Adrenal gland (tissue), 5 donors: Measurements from ENCODE around the gene MSANTD1.

ENCODE experiments used
- POLR2A ChIP-seq, 2 donors: fragments of 450-650 bp; IDR thresholded peaks; one replicate each; pipeline ENCODE4 v1.6.1; 2017; ENCODE audit warnings: antibody characterized with exemption in 2 of 2, mild to moderate bottlenecking in 2 of 2, moderate library complexity in 1 of 2
- TF ChIP-seq, protein P1 (sequence below), 6 experiments: fragments of 450-650 bp in 4 of 6; fragments of 200-600 bp in 2 of 6; sonication (generic) in 1 of 6; IDR thresholded peaks; 1 replicate in 5 of 6; 2 replicates in 1 of 6; pipeline versions ENCODE4 v1.5.1 to v1.8.0; 2016 to 2021; ENCODE audit warnings: antibody characterized with exemption in 6 of 6, mild to moderate bottlenecking in 2 of 6, moderate library complexity in 1 of 6
- donor health status: DM: no; HTN: no; CAD: no.

DNA sequence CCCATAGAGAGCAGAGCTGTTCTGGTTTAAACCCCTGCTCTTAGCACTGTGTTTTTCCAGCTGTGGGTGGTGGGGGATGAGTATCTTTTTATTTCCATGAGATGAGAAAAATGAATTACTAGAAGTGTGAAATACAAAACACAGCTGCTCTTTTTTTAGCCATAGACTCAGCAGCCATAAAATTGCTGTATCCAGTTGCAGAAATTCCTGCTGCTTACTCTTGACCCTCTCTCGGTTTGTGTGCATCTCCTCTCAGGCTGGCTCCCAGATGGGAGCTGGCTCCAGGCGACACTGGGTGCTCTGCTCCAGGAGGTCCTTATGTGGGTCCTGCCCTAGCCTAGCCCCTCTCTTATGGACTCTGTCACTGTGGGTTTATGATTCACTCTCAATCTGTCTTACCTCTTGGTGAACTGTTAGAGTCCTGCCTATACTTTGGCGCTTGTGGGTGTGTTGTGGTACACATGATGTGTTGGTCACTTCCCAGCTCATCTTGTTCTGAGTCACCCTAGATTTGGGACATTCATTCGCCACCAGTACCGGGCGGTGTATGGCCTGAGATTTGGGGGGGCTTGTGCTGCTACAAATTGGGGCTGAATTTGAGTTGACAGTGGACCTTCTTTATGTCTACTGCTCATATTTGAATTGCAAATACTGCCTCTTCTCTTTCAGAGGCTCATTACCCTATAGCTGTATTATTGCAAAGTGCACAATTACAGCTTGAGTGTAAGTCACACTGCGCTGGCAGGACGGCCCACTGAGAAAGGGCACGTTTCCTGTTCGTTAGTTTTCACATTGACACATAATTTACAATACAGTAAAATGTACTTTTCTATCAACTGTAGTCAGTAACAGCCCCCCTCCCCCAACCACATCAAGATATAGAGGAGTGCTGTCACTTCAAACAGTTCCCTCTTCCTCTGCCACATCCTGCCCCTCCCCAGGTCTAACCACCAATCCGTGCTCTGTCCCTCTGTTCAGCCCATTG lies 46.9 kb upstream of the MSANTD1 start:
- TF ChIP-seq, protein P1, sequence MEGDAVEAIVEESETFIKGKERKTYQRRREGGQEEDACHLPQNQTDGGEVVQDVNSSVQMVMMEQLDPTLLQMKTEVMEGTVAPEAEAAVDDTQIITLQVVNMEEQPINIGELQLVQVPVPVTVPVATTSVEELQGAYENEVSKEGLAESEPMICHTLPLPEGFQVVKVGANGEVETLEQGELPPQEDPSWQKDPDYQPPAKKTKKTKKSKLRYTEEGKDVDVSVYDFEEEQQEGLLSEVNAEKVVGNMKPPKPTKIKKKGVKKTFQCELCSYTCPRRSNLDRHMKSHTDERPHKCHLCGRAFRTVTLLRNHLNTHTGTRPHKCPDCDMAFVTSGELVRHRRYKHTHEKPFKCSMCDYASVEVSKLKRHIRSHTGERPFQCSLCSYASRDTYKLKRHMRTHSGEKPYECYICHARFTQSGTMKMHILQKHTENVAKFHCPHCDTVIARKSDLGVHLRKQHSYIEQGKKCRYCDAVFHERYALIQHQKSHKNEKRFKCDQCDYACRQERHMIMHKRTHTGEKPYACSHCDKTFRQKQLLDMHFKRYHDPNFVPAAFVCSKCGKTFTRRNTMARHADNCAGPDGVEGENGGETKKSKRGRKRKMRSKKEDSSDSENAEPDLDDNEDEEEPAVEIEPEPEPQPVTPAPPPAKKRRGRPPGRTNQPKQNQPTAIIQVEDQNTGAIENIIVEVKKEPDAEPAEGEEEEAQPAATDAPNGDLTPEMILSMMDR (IDR thresholded peaks at IDR 0.05), result no peak
- TF ChIP-seq POLR2A (IDR thresholded peaks at IDR 0.05), result no peak
